ENCODE data around the gene ITPR2.
"Not testable (repeated sequence)": the region's sequence is repeated elsewhere in the genome, so short reads cannot be mapped to it uniquely, and the experiment has no call there.

ITPR2 gene

GRCh38 chr12:26646571-26646970, 186.4 kb downstream of the ITPR2 start:
- no peak overlapping the region for H3K27ac ChIP-seq
- no peak for DNase-seq (ENCODE audit: low read depth, low spot score)

- DNase-seq (ENCODE audit: low read depth, low spot score); H3K27ac ChIP-seq: not testable (repeated sequence)
These were observed 188.6 kb downstream of the ITPR2 start for GRCh38 chr12:26644376-26644775.

GRCh38 chr12:26643532-26644315, 189.3 kb downstream of the ITPR2 start:
- no peak overlapping the region for H3K27ac ChIP-seq
- DNase-seq (ENCODE audit: low read depth, low spot score), result no peak

DNA sequence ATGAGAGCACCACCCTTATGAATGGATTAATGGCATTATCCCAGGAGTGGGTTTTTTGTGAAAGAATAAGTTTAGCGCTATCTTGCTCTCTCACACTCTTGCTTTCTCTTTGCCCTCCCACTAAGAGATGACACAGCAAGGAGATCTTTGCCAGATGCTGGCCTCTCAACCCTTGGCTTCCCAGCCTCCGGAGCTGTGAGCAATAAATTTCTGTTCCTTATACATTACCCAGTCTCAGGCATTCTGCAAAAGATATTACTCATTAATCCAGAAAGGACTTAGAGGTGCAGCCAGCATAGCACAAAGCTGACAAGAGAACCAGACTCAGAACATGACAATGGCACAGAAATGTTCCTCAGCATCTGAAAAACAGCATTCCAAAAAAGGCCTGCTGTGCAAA, 190.6 kb downstream of the ITPR2 start:
- H3K27ac ChIP-seq, result no peak overlapping the region
- no peak for DNase-seq (ENCODE audit: low read depth, low spot score)

DNA sequence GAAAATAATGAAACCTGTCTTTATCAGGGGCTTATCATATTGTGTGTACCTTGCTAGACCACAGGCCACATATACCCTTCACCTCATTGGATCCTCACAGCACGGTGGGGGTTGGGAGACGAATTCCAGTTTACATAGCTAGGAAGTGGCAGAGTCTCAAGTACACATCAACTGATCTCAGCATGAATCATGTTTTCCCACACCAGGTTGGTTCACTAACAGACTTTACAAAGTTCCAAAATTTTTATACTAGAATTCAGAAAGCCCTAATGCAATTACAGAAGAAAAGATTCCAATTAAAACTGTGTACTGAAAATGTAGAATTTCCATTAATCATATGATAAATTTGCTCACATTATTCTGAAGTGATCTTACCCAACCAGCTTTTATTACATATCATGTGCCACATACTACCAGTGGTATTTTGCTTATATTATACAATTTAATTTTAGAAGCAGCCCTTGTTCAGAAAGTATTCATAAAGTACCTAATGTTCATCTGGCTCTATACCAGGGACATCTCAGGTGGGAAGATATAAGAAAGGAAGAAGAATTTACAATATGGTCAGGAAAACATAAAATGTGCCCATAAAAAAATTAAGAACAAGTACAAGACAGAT, 196.2 kb downstream of the ITPR2 start:
- no peak for DNase-seq (ENCODE audit: low read depth, low spot score)
- H3K27ac ChIP-seq, result no peak overlapping the region

DNA sequence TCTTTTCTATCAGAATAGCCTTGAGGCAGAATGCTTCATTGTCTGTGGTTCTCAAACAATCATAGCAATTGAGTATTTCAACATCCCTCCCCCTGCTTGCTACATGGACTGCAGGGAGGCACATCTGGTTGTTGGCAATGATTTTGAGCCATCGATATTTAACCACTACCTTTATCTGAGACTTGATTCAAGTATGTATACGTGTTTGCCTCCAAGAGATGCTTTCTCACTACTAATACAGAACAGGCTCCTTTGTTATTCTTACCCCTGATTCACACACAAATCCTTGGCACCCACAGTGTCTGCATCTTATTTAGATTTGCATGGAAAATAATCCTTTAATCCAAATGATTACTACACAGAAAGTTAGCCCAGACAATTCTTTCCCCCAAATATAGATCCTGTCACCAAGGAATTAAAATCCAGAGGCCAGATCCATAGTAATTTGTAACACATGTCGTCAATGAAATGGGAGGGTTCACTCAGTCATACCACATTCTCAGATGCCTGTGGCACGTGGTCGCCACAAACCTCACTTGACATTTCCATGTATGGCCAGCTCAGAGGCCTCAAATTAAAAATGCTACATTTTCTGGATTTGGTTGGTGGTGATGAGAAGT, 199.3 kb downstream of the ITPR2 start:
- DNase-seq (ENCODE audit: low read depth, low spot score), result no peak
- H3K27ac ChIP-seq, result no peak overlapping the region

DNA sequence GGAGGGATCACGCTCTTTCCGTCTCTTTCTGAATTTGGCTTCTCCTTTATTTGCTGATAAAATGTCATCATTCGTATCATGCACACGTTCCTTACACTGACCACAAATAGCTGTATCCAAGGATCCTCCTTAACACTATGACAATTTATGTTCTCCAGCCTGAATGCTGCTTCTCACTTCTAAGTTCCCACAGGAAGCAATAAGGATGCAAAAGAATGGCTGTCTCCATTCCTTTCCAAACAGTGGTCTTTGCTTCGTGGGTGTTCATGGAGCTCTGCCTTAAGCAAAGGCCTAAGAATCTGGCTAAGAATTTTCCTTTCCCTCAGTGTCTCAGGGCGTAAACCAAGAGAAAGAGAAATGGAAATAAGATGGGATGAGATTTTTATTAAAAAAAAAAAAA, 200.2 kb downstream of the ITPR2 start:
- no peak for DNase-seq (ENCODE audit: low read depth, low spot score)
- no peak overlapping the region for H3K27ac ChIP-seq

GRCh38 chr12:26631846-26632245, 201.1 kb downstream of the ITPR2 start:
- no peak for DNase-seq (ENCODE audit: low read depth, low spot score)
- H3K27ac ChIP-seq, result no peak overlapping the region

- no peak overlapping the region for H3K27ac ChIP-seq
- DNase-seq (ENCODE audit: low read depth, low spot score), result no peak
These were observed 202.4 kb downstream of the ITPR2 start for GRCh38 chr12:26630546-26631027.

GRCh38 chr12:26629864-26630263, 203.1 kb downstream of the ITPR2 start:
- DNase-seq (ENCODE audit: low read depth, low spot score), result no peak
- no peak overlapping the region for H3K27ac ChIP-seq

DNA sequence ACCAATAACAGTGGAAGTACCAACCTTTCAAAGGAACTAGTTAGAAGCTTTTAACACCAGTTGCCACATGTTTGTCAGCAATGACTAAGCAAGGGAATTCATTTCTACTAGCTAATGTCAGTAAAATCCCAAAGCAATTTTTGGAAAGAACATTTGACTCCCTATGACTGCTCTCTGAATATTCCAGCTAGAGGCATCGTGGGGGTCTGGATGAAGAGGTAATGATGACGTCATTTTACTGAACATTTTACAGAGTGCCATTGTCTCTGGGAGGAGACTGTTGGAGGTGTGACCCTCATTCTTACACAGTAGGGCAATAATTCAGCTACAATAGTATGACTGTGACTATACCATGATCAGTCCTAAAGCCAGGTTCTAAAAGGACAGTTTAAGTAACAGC, 204.8 kb downstream of the ITPR2 start:
- DNase-seq (ENCODE audit: low read depth, low spot score), result no peak
- H3K27ac ChIP-seq, result no peak overlapping the region

- no peak overlapping the region for H3K27ac ChIP-seq
- no peak for DNase-seq (ENCODE audit: low read depth, low spot score)
These were observed 205.7 kb downstream of the ITPR2 start for GRCh38 chr12:26627335-26627734.

DNA sequence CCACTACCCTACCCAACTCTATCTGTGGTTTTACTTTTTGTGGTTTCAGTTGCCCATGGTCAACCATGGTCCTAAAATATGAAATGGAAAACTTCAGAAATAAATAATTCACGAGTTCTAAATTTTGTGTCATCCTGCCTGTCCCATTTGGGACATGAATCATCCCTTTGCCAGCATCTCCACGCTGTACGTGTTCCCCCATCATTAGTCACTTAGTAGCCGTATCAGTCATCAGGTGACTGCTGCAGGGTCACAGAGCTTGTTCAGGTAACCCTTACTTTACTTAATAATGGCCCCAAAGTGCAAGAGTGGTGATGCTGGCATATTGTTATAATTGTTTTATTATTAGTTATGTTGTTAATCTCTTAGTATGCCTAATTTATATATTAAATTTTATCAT, 209.9 kb downstream of the ITPR2 start:
- H3K27ac ChIP-seq, result no peak overlapping the region
- no peak for DNase-seq (ENCODE audit: low read depth, low spot score)

DNA sequence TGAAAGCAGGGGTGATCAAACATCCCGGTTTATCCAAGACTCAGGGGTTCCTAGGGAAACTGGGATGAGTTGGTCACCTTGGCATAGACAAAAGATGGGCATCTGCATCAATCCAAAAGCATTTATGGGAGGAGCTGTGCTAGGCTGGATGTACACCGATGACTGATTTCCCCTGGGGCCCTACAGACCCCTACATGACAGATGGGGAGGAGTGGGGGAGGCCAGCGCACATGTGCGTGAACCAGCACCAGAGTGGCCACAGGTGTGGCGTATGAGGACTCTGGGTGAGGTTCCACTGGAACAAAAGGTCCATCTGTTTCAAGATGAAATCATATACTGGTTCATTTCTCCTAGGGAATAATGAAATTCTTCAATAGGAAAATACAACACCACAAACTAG, 210.4 kb downstream of the ITPR2 start:
- no peak for DNase-seq (ENCODE audit: low read depth, low spot score)
- H3K27ac ChIP-seq, result no peak overlapping the region

DNA sequence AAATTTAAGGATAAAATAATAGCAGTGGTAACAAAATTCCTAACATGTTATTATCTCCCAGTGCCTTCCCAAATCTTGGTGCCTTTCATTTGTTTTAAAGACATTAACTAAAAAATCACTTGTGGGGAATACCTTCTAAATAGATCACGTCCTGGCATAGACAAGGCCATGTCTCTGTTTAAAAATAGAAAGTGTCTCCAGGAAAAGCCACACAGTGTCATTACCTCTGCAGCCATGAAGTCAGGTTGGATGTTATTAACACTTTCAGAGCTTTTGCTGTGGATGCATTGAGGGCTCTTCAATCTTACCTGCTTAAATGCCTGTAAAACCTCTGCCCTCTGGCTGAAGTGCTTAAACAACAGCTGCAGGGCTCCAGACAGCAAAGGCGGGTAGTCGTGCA, 211.1 kb downstream of the ITPR2 start:
- DNase-seq (ENCODE audit: low read depth, low spot score), result no peak
- H3K27ac ChIP-seq, result no peak overlapping the region

- no peak overlapping the region for H3K27ac ChIP-seq
- no peak for DNase-seq (ENCODE audit: low read depth, low spot score)
These were observed 212.1 kb downstream of the ITPR2 start for GRCh38 chr12:26620907-26621306.

DNA sequence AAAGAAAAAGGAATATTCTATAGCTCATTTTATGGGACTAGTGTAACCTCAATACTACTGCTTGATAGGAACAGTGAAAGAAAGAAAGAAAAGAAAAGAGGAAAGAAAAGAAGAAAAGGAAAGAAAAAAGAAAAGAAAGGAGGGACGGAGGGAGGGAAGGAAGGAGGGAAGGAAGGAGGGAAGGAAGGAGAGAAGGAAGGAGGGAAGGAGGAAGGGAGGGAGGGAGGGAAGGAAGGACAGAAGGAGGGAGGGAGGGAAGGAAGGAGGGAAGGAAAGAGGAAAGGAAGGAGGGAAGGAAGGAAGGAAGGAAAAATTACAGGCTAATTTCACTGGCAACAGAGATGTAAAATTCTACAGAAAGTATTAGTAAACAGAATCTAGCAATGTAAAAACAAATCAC, 215.5 kb downstream of the ITPR2 start:
- no peak overlapping the region for H3K27ac ChIP-seq
- no peak for DNase-seq (ENCODE audit: low read depth, low spot score)

DNA sequence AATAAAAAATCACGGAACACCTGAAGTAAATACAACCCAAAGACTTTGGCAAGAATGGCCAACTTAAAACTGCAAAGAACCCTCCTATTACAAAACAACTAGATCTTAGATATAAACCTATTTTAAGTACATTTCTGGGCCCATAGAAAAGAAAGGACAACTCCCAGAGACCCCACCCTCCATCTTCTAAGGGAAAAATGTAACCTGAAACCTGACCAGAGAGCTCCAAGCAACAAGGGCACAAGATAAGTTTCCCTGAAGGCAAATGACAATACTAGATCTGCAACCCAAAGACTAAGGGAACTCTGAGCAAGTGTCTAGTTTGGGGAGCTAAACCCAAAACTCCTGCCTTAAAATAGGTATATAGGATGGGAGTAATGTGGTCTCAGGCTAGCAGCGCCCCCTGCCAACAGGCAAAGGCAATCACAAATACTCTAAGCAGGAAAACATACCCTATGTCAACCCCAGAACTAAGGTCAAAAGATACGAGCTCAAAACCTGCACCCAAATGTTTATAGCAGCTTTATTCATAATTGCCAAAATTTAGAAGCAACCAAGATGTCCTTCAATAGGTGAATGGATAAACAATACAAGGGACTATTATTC, 218.9 kb downstream of the ITPR2 start:
- DNase-seq (ENCODE audit: low read depth, low spot score), result no peak
- H3K27ac ChIP-seq, result no peak overlapping the region

- H3K27ac ChIP-seq, result no peak overlapping the region
- DNase-seq (ENCODE audit: low read depth, low spot score), result no peak
These were observed 220.8 kb downstream of the ITPR2 start for GRCh38 chr12:26612203-26612602.

GRCh38 chr12:26611598-26611997, 221.4 kb downstream of the ITPR2 start:
- no peak for DNase-seq (ENCODE audit: low read depth, low spot score)
- no peak overlapping the region for H3K27ac ChIP-seq

DNA sequence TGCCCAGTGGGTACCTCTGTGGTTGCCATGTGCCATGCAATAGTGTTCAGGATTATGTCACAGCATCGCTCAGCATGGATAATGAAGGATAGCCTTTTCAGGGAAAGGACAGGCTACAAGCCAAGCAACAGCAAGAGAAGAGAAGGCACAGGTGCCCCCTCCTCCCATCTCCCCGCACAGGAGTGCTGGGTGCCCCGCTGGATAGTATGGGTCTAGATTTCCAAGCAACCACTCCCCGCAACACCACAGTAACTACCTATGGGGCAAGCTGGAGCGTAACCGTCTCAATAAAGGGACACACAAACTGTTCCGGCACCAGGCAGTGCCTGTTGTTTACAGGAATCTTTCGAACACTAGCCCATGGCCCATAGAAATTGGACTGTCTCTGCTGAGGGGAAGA, 222.2 kb downstream of the ITPR2 start:
- no peak overlapping the region for H3K27ac ChIP-seq
- DNase-seq (ENCODE audit: low read depth, low spot score), result no peak

All from epithelial cell of prostate (primary cell).